ENCODE results near the gene DNAJB8. TPM values are rescaled to one million over a fixed set of nuclear protein-coding genes. Genes with fewer than 3 reads are reported as not detected.
A peak's percentile ranks its signal among the peaks of the same experiment; 100 is the strongest.

DNAJB8 gene
- total RNA-seq, 1 experiment from 2014 or later = not detected

DNA sequence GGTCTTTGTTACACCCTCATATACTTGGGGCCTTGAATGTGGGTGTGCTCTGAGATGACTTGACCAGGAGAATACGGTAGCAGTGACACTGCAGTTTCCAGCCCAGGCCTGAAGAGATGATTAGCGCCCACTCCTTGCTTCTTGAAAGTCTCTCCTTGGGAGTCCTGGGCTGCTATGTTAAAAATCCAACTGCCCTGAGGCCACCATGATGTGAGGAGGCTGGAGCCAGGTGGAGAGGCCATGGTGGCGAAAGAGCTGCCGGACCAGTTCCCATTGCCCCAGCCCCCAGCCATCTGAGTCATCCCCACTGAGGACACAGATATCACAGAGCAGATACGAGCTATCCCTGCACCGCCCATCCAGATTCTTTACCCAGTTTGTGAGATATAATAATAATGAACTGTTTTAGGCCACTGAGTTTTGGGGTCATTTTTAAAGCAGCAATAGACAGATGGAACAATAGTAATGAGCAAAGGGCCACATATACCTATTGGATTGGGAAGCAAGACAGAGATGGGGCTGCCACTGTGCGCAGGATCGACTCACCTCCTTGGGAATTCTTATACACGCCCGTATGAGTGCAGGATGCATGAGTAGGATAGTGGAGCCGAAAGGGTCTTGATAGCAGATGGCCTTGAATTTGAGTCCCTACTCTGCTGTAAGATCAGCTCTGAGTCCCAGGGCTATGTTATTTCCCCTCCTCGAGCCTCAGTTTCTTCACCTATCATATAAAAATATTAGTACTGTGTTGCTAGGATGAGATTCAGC, 38.5 kb upstream of the DNAJB8 start:
- peaks cover 47% of the 10 kb centered on the region for H3K27me3 Mint-ChIP-seq (ENCODE audit: low read depth)
- H4K5ac ChIP-seq (ENCODE audit: insufficient read length, low read depth, low read length) = no peak overlapping the region
- no peak overlapping the region for H3K4ac ChIP-seq (ENCODE audit: low read depth, low read length)
- no peak overlapping the region for H3T11ph ChIP-seq (ENCODE audit: low read length)
- no peak overlapping the region for H2AFZ ChIP-seq (ENCODE audit: low read length)
- H2BK120ac ChIP-seq (ENCODE audit: low read depth, low read length, poor library complexity, severe bottlenecking) = no peak overlapping the region
- H3K56ac ChIP-seq (ENCODE audit: insufficient read length, low read depth, low read length) = no peak overlapping the region
- DNase-seq = peak; percentile 20
- H3K14ac ChIP-seq (ENCODE audit: insufficient read depth, low read length) = no peak overlapping the region
- no peak overlapping the region for H4K91ac ChIP-seq (ENCODE audit: insufficient read length, low read depth, low read length)
- H3K27ac Mint-ChIP-seq = no peak overlapping the region
- H3K27ac ChIP-seq (ENCODE audit: insufficient read length, low read depth, low read length) = no peak overlapping the region
- no peaks in the 10 kb centered on the region; the same call in 1 of the 2 replicates for H3K27me3 ChIP-seq (ENCODE audit: insufficient read depth, low read length)
- no peak overlapping the region; a peak in 1 of 5 replicates for H3K4me3 Mint-ChIP-seq
- H2BK20ac ChIP-seq (ENCODE audit: low read depth, low read length, poor library complexity, severe bottlenecking) = no peak overlapping the region
- H3K18ac ChIP-seq (ENCODE audit: insufficient read length, low read depth, low read length) = no peak overlapping the region
- TF ChIP-seq, protein P1, sequence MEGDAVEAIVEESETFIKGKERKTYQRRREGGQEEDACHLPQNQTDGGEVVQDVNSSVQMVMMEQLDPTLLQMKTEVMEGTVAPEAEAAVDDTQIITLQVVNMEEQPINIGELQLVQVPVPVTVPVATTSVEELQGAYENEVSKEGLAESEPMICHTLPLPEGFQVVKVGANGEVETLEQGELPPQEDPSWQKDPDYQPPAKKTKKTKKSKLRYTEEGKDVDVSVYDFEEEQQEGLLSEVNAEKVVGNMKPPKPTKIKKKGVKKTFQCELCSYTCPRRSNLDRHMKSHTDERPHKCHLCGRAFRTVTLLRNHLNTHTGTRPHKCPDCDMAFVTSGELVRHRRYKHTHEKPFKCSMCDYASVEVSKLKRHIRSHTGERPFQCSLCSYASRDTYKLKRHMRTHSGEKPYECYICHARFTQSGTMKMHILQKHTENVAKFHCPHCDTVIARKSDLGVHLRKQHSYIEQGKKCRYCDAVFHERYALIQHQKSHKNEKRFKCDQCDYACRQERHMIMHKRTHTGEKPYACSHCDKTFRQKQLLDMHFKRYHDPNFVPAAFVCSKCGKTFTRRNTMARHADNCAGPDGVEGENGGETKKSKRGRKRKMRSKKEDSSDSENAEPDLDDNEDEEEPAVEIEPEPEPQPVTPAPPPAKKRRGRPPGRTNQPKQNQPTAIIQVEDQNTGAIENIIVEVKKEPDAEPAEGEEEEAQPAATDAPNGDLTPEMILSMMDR (conservative IDR thresholded peaks at IDR 0.05) = no peak
- no peaks in the 10 kb centered on the region for H3K23me2 ChIP-seq (ENCODE audit: insufficient read length, low read depth, low read length, poor library complexity, severe bottlenecking)
- no peaks in the 10 kb centered on the region for H3K79me1 ChIP-seq (ENCODE audit: insufficient read depth, low read depth, low read length, poor library complexity, severe bottlenecking)
- H4K20me1 ChIP-seq (ENCODE audit: control insufficient read depth, insufficient read depth, insufficient read length) = no peaks in the 10 kb centered on the region
- H3K4me1 Mint-ChIP-seq = no peaks in the 10 kb centered on the region
- H3K9ac ChIP-seq (ENCODE audit: extremely low read depth, insufficient read length, low read length) = no peak overlapping the region
- no peaks in the 10 kb centered on the region for H3K36me3 Mint-ChIP-seq (ENCODE audit: insufficient read depth in 1 of 3, low read depth in 3 of 3)
- H3K23ac ChIP-seq (ENCODE audit: insufficient read length, low read depth, low read length) = no peak overlapping the region
- no peaks in the 10 kb centered on the region for H3K4me1 ChIP-seq (ENCODE audit: insufficient read depth, low read length)
- no peak overlapping the region for H2BK15ac ChIP-seq (ENCODE audit: low read depth, low read length)
- no peak overlapping the region for H3K4me2 ChIP-seq (ENCODE audit: insufficient read depth, insufficient read length, low read length)
- no peak overlapping the region for H2AK5ac ChIP-seq (ENCODE audit: insufficient read length, low read length)
- no peak overlapping the region for H2BK5ac ChIP-seq (ENCODE audit: insufficient read length, low read length)
- no peaks in the 10 kb centered on the region for H3K9me3 ChIP-seq (ENCODE audit: control insufficient read depth, low read depth, low read length)
- no peak overlapping the region for H2BK12ac ChIP-seq (ENCODE audit: insufficient read length, low read depth, low read length)
- no CpG with 5 or more reads among the region's 12 CpGs for WGBS (ENCODE audit: extremely low coverage, insufficient read length, low lambda C conversion rate)
- H3K79me2 ChIP-seq (ENCODE audit: insufficient read depth, low read length) = no peaks in the 10 kb centered on the region
- H4K8ac ChIP-seq (replicated peaks; ENCODE audit: insufficient read length, low read depth, low read length) = no peak overlapping the region
- H3K9me3 Mint-ChIP-seq = no peaks in the 10 kb centered on the region

Measured in H9 (cell line).